ENCODE data around the gene METAP2. TPM values are rescaled to one million over a fixed set of nuclear protein-coding genes. Genes with fewer than 3 reads are reported as not detected.

The METAP2 gene
- total and polyA plus RNA-seq, 2 of the 8 experiments (the other 6 are each of a cell fraction or from before 2014, with no cell fraction given) = 41.3 to 114 TPM

- TF ChIP-seq CHD7 (IDR thresholded peaks at IDR 0.05; ENCODE audit: insufficient replicate concordance, low read length) (no peak), RNF2 (IDR thresholded peaks at IDR 0.05; ENCODE audit: borderline replicate concordance, low read depth, low read length, missing control alignments, poor library complexity, severe bottlenecking) (no peak), CTBP2 (IDR thresholded peaks at IDR 0.05; ENCODE audit: borderline replicate concordance, insufficient read depth, insufficient read length, low read length) (no peak), ZNF274 (IDR thresholded peaks at IDR 0.05; ENCODE audit: borderline replicate concordance, extremely low read depth, low read length) (no peak), EGR1 (IDR thresholded peaks at IDR 0.05; ENCODE audit: borderline replicate concordance, low read depth, low read length) (no peak)
Observed at GRCh38 chr12:95424271-95424994, 49.5 kb upstream of the METAP2 start (continued).

Measured in H1 (cell line).